HepG2 (cell line): ENCODE measurements around the gene ICE1. TPM values are rescaled to one million over a fixed set of nuclear protein-coding genes. Genes with fewer than 3 reads are reported as not detected.
A peak's percentile ranks its signal among the peaks of the same experiment; 100 is the strongest.

Experiments
- AGO2 ChIP-seq: fragments of 200-400 bp; formaldehyde crosslinking; optimal IDR thresholded peaks from 2 replicates; pipeline ENCODE3; 2017; ENCODE audit warnings: mild to moderate bottlenecking, low read depth, low read length, moderate library complexity
- BCLAF1 ChIP-seq: fragments of 450-650 bp; IDR thresholded peaks from 2 replicates; pipeline ENCODE4 v1.6.1; 2017; ENCODE audit warnings: mild to moderate bottlenecking
- E2F1 ChIP-seq: sonication (generic); formaldehyde crosslinking; IDR thresholded peaks from 2 replicates; pipeline ENCODE4 v1.5.0; 2020; ENCODE audit warnings: missing genetic modification reagents
- HNRNPK ChIP-seq: fragments of 200-400 bp; formaldehyde crosslinking; IDR thresholded peaks from 2 replicates; pipeline ENCODE4 v1.6.1; 2018; ENCODE audit warnings: low read length, low read depth, moderate library complexity, mild to moderate bottlenecking; ENCODE audit not compliant: poor library complexity, severe bottlenecking
- KLF13 ChIP-seq: sonication (generic); formaldehyde crosslinking; IDR thresholded peaks from 2 replicates; pipeline ENCODE4 v1.4.0; 2020; ENCODE audit warnings: mild to moderate bottlenecking, missing genetic modification reagents
- MXD4 ChIP-seq: IDR thresholded peaks from 2 replicates; pipeline ENCODE4 v1.6.1; 2016; ENCODE audit warnings: mild to moderate bottlenecking, missing biosample characterization, missing genetic modification reagents
- RNF219 ChIP-seq: sonication (generic); formaldehyde crosslinking; IDR thresholded peaks from 2 replicates; pipeline ENCODE4 v1.5.0; 2020; ENCODE audit warnings: mild to moderate bottlenecking, missing genetic modification reagents
- ZBTB21 ChIP-seq: sonication (generic); formaldehyde crosslinking; IDR thresholded peaks from 2 replicates; pipeline ENCODE4 v1.4.0; 2020; ENCODE audit warnings: missing genetic modification reagents
- ZMYM3 ChIP-seq: sonication (generic); formaldehyde crosslinking; IDR thresholded peaks from 2 replicates; pipeline ENCODE4 v1.5.1; 2020; ENCODE audit warnings: mild to moderate bottlenecking, missing genetic modification reagents
- ZNF646 ChIP-seq: sonication (generic); formaldehyde crosslinking; IDR thresholded peaks from 2 replicates; pipeline ENCODE4 v1.9.0; 2021; ENCODE audit warnings: mild to moderate bottlenecking, missing genetic modification reagents
- ZNF749 ChIP-seq: sonication (generic); formaldehyde crosslinking; IDR thresholded peaks from 2 replicates; pipeline ENCODE4 v1.8.0; 2022; ENCODE audit warnings: mild to moderate bottlenecking, missing genetic modification reagents, moderate library complexity, borderline replicate concordance
- ZNF768 ChIP-seq: sonication (generic); formaldehyde crosslinking; IDR thresholded peaks from 2 replicates; pipeline ENCODE4 v1.4.0; 2020; ENCODE audit warnings: missing genetic modification reagents
- polyA plus RNA-seq, 8 experiments: library from polyadenylated mRNA; depleted of rRNA in 3 of 8; stranded (reverse) in 7 of 8; unstranded in 1 of 8; fragments of >200 nt; fragmentation: Illumina TruSeq in 4 of 8; extraction: Trizol in 4 of 8; gene quantifications; 2 replicates each; pipeline versions ENCODE4 v1.2.1 to v1.2.3, GENCODE V29; 2011 to 2016; ENCODE audit warnings: low read depth in 4 of 8, missing spikeins in 1 of 8, mixed read lengths in 1 of 8; ENCODE audit not compliant: insufficient read depth in 1 of 8
- total RNA-seq, 5 experiments: library from RNA; depleted of rRNA; stranded (reverse); fragments of >200 nt; fragmentation: Illumina TruSeq; extraction: Trizol; gene quantifications; 2 replicates each; pipeline ENCODE4 v1.2.3, GENCODE V29; 2016; ENCODE audit warnings: low read depth in 1 of 5

ICE1 gene
- total and polyA plus RNA-seq, 2 of the 13 experiments (the other 11 are each of a cell fraction or from before 2014, with no cell fraction given) = 9.1 to 27.6 TPM

DNA sequence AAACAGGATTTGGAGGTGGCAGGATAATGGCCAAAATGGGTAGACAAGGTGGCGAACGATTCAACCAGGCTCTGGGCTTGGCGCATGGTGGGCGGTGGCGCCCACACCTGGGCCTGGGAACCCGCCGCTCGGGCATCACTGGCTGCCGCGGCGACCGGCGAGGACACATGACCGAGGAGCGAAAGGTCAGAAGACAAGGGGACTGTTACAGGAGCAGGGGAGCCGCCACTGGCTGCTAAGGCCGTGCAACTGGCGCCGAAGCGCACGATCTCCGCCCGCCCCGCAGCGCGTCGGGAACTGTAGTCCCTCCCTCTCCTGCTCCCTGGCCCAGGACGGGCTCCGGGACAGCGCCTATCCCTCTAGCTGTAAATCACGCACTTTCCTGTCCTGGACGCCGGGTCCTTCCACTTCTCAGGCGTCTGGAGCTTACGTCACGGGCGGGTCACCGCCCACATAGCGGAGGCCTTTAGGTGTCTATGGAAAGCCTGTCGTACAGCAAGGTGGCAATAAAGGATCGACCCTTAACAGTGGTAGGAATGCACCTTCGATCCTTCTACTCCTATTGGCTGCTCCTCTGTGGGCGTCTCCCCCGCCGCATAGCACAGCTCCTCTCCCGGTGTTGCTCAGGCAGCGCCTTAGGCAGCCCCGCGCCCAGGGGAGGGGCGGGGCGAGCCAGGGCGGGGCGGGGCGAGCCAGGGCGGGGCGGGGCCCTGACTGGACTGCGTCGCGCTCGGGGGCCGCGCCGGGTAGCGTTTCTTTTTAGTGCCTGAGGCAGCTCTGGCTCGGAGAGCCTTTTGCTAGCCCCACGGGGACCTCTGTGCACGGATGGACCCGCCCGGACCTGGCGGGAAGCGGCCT is at the start of gene ICE1 (continued):
- TF ChIP-seq ZNF646 = no peak
- no peak for TF ChIP-seq HNRNPK
- no peak for TF ChIP-seq ZBTB21 (CRISPR knock-in tag)
- TF ChIP-seq RNF219 (CRISPR knock-in tag) = no peak
- TF ChIP-seq ZNF749 (CRISPR knock-in tag) = peak; percentile 58; the same call in 1 of the 2 replicates
- TF ChIP-seq ZMYM3 = no peak
- peak; percentile 85; the same call in 1 of the 2 replicates for TF ChIP-seq MXD4
- peak; percentile 36; the same call in 1 of the 2 replicates for TF ChIP-seq ZNF768
- TF ChIP-seq AGO2 = no peak
- TF ChIP-seq BCLAF1 = no peak
- TF ChIP-seq E2F1 (CRISPR knock-in tag) = peak; percentile 64; the same call in 1 of the 2 replicates
- no peak for TF ChIP-seq KLF13 (CRISPR knock-in tag)
